HL-60 (cell line): Measurements from ENCODE around the gene CHN2.

Experiments
- CTCF ChIP-seq: IDR thresholded peaks from one replicate; pipeline ENCODE4 v1.5.1; 2011; ENCODE audit warnings: low read length, control low read depth, inconsistent platforms; ENCODE audit not compliant: insufficient read depth
- REST ChIP-seq: IDR thresholded peaks from 2 replicates; pipeline ENCODE4 v1.6.1; 2012; ENCODE audit warnings: low read depth; ENCODE audit not compliant: insufficient replicate concordance

- TF ChIP-seq CTCF (no peak), REST (no peak)
Observed at GRCh38 chr7:29457565-29458011, 263.0 kb downstream of the CHN2 start.
